ENCODE results near the gene C14orf180.

C14orf180 gene

DNA sequence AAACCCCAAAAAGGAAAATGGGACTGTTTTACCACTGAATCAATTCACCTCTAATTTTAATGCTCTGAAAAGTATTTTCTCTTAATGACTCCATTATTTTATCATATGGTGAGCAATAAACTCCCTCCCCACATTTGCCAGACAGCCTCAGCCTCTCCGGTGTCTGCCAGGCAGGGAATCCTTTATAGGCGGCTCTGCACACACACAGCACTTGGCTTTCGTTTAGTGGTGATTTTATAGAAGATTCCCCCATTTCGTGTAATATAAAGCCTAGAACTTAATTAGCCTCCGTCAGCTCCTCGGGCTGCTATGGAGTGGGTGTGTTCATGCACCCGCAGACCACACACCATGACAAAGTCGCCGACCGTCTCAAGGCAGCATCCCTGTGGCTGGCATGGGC lies 10.1 kb upstream of the C14orf180 start:
- no peak overlapping the region for H3K4me3 ChIP-seq (ENCODE audit: low read depth, low read length)
- no peak for DNase-seq (ENCODE audit: low read depth)
- TF ChIP-seq, protein P1, sequence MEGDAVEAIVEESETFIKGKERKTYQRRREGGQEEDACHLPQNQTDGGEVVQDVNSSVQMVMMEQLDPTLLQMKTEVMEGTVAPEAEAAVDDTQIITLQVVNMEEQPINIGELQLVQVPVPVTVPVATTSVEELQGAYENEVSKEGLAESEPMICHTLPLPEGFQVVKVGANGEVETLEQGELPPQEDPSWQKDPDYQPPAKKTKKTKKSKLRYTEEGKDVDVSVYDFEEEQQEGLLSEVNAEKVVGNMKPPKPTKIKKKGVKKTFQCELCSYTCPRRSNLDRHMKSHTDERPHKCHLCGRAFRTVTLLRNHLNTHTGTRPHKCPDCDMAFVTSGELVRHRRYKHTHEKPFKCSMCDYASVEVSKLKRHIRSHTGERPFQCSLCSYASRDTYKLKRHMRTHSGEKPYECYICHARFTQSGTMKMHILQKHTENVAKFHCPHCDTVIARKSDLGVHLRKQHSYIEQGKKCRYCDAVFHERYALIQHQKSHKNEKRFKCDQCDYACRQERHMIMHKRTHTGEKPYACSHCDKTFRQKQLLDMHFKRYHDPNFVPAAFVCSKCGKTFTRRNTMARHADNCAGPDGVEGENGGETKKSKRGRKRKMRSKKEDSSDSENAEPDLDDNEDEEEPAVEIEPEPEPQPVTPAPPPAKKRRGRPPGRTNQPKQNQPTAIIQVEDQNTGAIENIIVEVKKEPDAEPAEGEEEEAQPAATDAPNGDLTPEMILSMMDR (IDR thresholded peaks at IDR 0.05; ENCODE audit: control insufficient read depth, extremely low read depth, insufficient read depth) = no peak

DNA sequence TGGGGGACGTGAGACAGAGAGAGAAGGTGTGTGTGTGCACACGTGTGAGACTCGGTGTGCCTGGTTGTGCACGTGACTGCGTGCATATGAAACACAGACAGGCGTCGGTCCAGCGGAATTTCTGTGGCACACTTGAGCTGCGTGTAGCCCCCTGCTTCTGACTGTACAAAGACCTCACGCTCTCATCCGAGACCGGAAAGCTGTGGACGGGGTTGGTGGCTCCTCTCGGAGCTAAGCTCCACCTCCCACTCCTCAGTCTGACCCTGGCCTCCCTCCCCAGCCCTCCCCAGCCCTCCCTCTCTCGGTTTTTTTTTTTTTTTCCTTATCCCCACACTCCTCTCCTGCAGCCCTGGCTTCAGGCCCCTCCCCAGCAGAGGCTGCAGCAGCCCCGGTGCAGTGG lies 8.3 kb upstream of the C14orf180 start:
- TF ChIP-seq, protein P1 (IDR thresholded peaks at IDR 0.05; ENCODE audit: control insufficient read depth, extremely low read depth, insufficient read depth) = no peak
- no peak overlapping the region for H3K4me3 ChIP-seq (ENCODE audit: low read depth, low read length)
- no peak for DNase-seq (ENCODE audit: low read depth)

DNA sequence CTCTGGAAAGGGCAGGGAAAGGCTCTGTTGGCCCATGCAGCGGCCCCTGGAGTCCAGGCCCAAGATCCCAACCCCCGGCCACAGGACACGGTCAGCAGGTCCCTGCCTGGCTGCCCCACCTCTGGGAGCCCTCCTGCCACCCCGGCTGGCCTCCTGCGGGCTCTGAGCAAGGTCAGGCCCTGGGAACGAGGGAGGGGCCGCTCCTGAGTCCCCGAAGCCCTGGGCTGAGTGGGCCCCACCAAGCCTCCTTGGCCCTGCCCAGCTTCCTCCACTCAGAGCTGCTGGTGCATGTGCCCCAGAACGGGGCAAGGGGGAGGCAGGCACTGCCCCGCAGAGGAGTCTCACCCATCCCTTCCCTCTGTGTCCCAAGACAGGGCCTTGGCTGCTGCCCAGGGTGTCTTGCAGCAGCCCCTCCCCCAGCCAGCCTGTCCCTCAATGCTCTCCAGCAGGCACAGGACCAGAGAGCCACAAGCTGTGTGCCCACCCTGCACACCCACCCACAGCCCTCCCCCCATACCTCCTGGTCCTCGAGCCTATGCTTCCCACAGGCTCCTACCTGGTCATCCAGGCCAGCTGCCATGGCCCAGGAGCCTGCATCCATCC lies 7.4 kb upstream of the C14orf180 start:
- DNase-seq (ENCODE audit: low read depth) = no peak
- no peak overlapping the region for H3K4me3 ChIP-seq (ENCODE audit: low read depth, low read length)
- TF ChIP-seq, protein P1 (IDR thresholded peaks at IDR 0.05; ENCODE audit: control insufficient read depth, extremely low read depth, insufficient read depth) = no peak

DNA sequence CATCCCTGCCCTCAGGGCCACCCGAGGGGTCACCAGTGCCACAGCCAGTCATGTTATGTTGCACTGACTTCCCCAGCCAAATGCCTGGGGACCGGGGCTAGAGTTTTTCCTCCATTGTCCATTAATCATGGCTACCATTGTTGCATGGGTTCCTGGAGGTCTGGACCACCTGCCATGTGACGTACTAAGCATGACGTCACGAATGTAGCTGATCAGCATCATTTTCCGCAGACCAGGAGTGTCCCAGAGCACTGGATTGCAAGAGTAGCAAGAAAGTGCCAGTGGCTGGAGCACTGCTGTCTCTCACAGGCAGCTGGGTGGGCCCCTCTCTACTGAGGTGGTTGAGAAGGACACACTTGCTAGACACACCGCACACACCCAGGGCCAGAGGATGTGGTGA lies 6.9 kb upstream of the C14orf180 start:
- TF ChIP-seq, protein P1 (IDR thresholded peaks at IDR 0.05; ENCODE audit: control insufficient read depth, extremely low read depth, insufficient read depth) = no peak
- no peak overlapping the region for H3K4me3 ChIP-seq (ENCODE audit: low read depth, low read length)
- no peak for DNase-seq (ENCODE audit: low read depth)

- TF ChIP-seq, protein P1 (IDR thresholded peaks at IDR 0.05; ENCODE audit: control insufficient read depth, extremely low read depth, insufficient read depth) = no peak
- H3K4me3 ChIP-seq (ENCODE audit: low read depth, low read length) = no peak overlapping the region
- DNase-seq (ENCODE audit: low read depth) = no peak
Observed at GRCh38 chr14:104573930-104574329, 5.6 kb upstream of the C14orf180 start.

DNA sequence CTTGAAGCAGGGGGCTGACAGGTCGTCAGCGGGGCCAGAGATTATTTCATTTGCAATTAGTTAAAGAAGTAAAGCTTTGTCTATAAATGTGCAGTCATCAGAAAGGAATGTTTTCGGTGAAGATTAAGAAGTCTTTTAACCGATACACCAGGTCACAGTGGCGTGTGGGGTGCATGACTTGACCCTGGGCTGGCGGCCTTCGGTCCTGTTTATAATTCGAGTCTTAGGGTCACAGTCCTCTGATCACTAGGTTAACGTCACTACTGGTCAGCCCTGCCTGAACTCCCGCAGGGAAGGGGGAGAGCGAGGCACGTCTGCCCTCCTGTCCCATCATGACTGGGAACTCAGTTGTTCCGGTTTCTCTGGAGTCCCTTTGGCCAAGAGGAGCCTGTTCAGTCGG lies 5.0 kb upstream of the C14orf180 start:
- TF ChIP-seq, protein P1 (IDR thresholded peaks at IDR 0.05; ENCODE audit: control insufficient read depth, extremely low read depth, insufficient read depth) = no peak
- no peak overlapping the region for H3K4me3 ChIP-seq (ENCODE audit: low read depth, low read length)
- DNase-seq (ENCODE audit: low read depth) = no peak

GRCh38 chr14:104574978-104575583 lies 4.5 kb upstream of the C14orf180 start:
- TF ChIP-seq, protein P1 (IDR thresholded peaks at IDR 0.05; ENCODE audit: control insufficient read depth, extremely low read depth, insufficient read depth) = no peak
- no peak for DNase-seq (ENCODE audit: low read depth)

More at GRCh38 chr14:104574978-104575583, 4.5 kb upstream of the C14orf180 start:
- H3K4me3 ChIP-seq (ENCODE audit: low read depth, low read length) = no peak overlapping the region
